Daoy (cell line): ENCODE results near the gene DNM1. TPM values are rescaled to one million over a fixed set of nuclear protein-coding genes. Genes with fewer than 3 reads are reported as not detected.
"Not testable (repeated sequence)": the region's sequence is repeated elsewhere in the genome, so short reads cannot be mapped to it uniquely, and the experiment has no call there.

Experiments
- DNase-seq: peaks from one replicate; pipeline ENCODE4 v3.0.0-alpha.2; 2015; ENCODE audit warnings: low read depth
- total RNA-seq: library from RNA; depleted of rRNA; stranded (reverse); fragments of >200 nt; shearing (Covaris generic); gene quantifications from 2 replicates; pipeline ENCODE4 v1.2.3, GENCODE V29; 2014

Gene DNM1
- total RNA-seq, 1 experiment from 2014 or later: 12.3 TPM

DNA sequence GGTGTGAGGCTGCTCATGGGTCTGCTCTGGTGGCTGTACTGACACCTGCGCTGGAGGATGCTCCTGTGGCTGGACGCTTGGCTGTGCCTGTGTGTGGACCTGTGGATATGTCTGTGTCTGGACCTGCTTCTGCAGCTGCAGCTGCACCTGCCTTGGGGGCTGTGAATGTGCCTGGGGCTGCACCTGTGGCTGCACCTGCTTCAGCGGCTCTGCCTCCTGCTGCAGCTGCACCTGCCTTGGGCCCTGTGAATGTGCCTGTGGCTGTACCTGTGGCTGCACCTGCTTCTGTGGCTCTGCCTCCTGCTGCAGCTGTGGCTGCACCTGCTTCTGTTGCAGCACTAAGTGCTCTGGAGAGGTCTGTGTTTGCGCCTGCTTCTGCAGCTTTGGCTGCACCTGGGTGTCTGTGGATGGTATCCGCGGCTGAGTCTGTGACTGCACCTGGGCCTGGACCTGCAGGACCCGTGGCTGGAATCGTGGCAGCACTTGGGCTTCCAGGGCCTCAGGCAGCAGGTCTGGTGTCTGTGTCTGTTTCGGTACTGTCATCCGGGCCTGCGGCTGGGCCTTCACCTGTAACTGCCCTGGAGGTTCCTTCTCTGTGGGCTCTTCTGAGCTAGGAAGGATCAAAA is 24.3 kb upstream of the DNM1 start:
- DNase-seq: no peak

DNA sequence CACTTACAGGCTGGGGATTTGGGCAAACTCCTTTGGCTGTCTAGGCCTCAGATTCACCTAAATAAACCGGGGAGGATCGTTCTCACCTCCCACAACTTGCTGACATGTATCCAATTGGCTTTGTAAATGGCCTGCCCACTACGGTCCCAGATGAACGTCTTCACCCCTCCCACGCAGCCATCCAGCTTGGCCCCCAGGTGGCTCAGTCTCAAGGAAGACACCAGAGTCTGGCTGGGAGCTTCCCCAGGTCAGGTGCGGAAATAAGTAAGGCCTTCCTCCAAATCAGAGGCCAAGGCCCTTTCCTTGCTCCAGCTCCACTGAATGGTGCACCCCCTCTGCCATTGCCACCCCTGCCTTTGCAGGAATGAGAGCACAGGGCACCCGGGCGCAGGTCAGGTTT is 23.2 kb upstream of the DNM1 start:
- DNase-seq: no peak

DNA sequence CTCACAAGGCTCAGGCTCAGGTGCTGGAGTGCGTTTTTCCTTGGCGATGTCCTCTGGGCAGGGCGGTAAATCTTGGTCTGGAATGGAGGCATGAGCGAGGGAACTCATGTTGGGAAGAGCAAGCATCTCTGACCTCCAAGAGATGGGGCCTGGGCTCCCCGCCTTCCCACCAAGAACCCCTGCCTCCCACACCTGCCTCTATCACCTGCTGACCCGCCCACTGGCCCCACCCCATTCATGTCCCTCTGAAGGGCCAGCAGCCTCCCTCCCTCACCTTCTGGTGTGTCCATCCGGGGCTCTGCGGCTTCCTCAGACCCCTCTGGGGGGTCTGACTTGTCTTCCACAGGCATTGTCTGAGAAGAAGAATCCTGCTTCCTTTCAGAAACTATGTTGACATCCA is 22.7 kb upstream of the DNM1 start:
- DNase-seq: no peak

DNA sequence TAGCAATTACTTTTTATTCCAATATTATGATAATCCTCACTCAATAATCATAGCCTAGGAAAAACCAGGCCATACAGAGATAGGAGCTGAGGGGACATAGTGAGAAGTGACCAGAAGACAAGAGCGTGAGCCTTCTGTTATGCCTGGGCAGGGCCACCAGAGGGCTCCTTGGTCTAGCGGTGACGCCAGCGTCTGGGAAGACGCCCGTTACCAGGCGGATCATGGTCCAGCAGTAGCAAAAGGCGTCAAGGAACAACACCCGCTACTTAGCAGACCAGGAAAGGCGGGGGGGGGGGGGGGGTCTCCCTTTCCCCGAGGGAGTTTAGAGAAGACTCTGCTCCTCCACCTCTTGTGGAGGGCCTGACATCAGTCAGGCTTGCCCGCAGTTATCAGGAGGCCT is 21.7 kb upstream of the DNM1 start:
- DNase-seq: not testable (repeated sequence)

DNA sequence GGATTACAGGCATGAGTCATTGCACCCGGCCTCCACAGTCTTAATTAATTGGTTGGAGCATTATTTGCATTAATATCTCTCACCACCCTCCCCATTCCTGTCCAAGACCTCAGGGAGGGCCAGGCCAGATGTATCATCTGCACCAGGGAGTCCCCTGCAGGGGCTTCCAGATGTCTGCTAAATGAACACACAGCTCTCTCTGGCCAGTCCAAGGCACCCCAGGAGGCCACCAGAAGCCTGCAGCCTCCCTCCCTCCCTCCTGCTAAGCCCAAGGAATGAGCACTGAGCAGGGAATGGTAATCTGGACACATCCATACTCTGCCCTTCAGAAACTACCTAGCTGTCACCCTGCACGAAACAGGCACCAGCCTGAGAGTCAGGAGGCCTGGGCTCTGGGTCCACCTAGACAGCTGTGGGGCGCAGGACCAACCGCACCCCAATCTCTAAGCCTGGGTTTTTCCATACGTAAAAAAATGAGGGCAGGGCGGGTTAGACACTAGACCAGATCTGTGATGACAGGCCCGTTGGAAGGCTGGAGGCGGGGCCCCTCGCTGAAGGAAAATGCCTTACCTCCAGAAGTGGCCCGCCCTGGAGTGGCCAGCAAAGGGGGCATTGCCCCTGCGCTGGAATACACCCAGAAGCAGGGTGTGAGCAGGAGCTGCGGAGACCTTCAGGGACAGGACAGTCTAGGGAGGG is 20.1 kb upstream of the DNM1 start:
- DNase-seq: no peak

DNA sequence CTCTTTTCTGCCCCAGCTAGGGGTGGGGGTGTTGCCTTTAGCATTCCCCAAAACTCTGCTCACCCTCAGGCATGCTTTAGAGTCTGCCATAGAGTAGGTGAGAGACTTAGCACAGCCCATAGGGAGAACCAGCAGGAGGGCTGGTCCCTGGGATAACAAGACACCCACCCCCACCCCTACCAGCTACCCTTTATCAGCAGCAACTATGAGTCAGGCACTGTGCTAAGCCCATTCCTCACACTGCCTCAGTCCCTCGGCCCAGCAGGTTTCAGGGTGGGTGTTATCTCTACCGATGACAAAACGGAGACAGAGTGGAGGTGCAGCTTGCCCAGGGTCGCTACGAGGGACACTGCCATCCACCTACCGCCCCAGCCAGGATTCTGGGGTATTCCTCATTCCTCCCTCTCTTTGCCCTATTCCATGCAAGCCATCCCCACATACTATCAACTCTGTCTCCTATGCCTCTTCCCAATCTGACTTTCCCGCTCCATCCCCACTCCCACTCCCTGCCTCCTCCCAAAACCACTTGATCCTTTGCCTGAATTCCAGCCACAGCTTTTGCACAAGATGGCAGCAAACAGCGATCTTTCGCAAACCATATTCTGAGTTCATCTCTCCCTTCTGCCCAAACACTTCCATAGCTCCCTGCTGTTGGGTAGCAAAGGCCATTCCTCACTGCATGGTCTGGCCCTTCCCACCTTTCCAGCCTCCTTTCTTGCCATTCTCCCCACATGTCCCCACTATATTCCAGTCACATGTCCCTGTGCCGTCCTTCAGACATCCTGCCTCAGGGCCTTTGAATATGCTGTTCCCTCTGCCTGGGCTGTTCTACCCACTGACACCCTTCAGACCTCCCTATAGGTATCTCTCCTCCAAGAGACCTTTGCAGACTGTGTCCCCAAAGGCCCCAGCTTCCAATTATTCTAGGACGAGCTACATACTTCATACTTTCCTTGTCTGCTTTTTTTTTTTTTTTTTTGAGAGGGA is 16.9 kb upstream of the DNM1 start:
- no peak for DNase-seq

DNA sequence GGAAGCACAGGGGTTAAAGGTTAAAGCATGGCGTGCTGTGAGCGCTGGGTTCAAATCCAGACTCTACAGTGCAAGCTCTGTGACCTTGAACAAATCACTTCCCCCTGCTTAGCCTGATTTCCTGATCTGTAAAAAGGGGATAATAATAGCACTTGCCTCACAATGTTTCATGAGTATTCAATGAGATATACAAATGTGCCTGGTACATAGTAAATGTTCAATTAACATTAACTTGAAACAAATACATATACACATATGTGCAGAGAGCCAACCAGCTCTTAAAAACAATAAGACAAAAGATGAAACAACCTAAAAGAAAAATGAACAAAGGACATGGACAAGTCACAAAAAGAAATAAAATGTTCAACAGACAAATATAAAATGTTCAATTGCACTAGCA is 15.8 kb upstream of the DNM1 start:
- DNase-seq: no peak

DNA sequence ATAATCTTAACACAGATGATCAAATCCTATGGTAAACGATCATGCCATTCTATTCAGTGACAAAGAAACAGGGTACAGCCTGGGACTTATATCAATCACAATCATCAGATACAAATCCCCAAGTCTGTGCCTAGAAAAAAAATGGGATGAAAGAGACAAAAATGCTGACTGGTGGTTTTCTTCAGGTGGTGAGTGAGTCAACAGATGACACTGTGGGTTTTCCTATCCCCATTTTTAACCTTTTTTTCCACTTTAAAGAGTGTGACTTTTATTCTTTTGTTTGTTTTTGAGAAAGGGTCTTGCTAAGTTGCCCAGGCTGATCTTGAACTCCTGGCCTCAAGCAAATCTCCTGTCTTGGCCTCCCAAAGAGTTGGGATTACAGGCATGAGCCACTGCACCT is 15.0 kb upstream of the DNM1 start:
- DNase-seq: no peak

DNA sequence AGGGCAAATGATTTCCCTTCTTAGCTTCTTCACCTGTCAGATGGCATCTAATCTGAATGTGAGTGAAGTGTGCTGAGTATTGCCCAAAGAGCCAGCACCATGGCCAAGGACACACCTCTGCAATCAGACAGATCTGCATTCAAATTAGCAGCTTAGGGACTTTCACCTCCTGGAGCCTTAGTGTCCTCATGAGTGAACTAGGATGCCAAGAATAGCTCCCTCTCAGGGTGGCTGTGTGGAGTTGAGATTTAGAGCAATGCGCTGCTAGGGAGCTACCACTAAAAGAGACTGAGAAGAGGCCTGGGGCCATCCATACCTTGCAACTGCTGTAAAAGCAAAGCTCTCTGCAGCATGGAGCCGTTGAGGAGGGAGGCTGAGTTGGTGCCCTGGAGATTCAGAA is 13.2 kb upstream of the DNM1 start:
- no peak for DNase-seq

DNA sequence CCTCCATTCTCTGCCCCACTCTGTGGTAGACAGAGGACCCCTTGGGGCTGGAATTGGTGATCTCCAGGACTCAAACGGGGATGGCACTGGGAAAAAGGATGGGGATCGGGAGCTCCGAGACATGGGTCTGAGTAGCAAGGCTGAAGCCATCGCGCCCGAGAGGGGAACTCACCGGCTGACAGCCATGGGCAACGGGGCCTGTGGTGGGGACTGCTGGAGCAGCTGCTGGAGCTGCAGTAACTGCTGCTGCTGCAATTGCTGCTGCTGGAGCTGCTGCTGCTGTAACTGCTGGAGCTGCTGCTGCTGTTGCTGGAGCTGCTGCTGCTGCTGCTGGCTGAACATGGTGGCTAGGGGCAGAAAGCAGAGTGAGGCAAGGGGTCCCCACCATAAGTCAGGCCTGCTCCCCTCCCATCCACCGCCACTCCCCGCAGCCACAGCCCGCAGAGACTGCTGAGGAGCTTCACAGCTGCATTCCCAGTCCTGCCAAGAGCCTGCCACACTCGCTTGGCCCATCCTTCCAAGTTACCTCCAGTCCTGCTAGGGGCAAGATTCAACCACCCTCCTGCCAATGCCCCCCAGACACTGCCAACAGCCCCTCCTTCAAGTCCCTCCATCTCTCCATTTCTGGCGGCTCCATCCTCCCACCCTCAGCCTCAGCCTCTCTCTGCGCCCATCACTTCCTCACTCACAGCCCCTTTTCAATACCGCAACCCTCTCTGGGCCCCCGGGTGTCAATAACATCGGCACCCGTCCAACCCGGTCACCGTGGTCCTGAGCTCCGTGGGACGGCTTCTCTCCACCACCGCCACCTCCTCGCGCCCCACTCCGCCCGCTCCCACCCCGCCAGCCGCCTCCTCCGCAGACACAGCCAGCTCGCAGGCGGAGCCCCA is 12.4 kb upstream of the DNM1 start:
- DNase-seq: no peak

DNA sequence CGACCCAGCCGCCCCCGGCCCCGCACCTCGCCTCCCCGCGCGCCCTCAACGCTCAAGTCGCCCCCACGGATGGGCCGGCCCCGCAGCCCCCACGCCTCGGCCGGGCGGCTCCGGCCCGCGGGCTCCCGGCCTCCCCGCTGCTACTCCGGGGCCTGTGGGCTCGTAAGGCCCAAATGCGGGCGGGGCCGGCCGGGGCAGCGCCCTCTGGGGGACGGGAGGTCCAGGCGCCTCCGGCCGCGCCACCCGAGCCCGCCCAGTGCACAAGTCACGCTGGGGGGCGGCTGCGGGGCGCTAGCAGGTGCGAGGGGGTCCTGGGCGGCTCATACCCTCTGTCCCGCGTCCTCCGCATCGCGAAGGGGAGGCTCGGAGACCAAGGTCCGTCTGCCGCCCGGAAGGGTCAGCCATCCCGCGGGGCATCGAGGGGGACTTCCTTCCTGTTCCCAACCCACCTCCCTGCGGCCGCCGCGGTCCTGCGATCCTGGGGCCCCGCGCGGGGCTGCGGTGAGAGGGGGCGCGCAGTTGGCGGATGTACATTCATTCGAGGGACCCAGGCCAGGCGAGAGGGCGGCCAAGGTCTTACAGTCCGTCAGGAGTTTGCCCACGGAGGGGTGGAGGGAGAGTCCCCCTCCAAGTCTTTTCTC is 11.7 kb upstream of the DNM1 start, which contains the start of gene CIZ1:
Gene CIZ1, minus strand, starts transcription at position 167 of the 641 bp plus-strand sequence. CDS start 715 bp downstream, outside the sequence.
- DNase-seq: peak; percentile 89

DNA sequence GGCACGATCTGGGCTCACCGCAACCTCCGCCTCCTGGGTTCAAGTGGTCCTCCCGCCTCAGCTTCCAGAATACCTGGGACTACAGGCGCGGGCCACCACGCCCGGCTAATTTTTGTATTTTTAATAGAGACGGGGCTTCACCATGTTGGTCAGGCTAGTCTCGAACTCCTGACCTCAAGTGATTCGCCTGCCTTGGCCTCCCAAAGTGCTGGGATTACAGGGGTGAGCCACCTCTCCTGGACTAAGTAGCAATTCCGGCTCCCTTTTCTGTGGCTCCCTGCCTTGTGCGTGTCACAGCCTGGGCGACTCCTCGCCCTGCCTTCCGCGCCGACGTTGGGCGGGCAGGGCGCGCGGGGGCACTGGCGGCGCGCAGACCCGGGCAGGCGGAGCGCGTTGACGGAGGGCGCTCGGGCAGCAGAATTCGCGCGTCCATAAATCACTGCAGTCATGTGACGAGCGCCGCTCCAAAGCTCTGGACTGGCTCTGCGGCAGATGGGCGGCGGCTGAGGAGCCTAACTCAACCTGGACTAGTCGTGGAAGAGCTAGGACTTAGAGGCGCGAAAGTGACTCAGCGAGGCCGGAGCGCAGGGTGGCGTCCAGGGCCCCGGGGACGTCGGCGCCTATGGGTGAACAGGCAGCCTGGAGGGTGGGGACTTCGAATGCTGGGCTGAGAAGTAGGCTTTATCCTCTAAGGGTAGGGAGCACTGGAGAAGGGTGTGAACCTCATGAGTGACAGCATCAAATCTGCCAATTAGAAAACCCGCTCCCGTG is 10.4 kb upstream of the DNM1 start:
- DNase-seq: peak; percentile 89

DNA sequence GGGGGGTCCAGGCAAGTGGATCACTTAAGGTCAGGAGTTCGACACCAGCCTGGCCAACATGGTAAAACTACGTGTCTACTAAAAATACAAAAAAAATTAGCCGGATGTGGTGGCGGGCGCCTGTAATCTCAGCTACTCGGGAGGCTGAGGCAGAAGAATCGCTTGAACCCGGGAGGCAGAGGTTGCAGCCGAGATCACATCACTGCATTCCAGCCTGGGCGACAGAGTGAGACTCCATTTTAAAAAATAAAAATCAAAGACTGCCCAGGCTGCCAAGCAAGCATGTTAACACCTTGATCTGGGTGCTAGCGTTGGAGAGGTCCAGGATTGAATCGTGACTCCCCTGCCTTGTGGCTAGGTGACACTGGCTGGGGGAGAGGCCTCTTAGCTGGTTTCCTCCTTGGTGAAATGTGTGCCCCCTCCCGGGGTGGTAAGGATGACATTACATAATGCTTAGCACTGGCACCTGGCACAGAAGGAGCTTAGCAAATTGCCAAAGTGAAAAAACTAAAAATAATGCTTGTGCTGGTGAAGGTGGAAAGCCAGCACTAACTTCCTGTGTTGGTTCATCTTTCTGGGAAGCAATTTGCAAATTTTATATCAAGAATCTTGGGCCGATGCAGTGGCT is 9.6 kb upstream of the DNM1 start:
- DNase-seq: no peak

DNA sequence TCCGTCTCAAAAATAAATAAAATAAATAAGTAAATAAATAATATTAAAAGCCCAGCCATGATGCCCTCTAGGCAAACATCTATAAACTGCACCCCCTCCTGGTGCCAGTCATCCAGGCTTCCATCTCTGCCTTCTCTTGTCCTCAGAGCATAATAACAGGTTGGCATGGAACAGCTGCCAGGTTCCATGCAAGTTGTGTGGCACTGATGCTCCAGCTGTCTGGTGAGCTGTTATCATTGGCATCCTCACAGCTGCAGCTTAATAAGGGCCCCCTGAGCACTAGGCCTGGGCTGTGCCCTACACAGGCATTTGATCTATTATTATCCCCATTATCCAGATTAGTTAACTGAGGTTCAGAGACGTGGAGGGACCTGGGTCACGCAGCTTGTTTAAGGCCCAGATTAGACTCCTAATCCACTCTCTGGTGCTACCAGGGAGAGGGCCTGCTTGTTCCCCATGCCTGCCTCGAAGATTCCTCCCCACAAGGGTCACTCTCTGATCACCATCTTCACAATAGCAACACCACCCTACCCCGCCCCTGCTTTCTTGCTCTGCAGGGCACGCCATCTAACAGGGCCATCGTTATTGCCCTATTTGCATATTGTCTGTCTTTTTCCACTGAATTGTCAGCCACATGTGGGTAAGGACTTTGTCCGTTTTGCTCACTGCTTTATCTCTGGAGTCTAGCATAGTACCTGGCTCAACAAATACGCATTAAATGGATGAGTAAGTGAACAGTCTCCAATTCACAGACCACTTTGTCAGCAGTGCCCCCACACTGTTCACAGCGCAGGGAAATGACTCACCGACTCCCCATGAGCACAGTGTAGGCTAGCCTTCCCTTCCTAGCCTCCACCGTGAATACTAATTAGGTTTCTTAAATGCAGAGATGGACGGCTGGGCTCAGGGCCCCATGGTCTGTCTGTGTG is 1.5 kb upstream of the DNM1 start:
- peak; percentile 81 for DNase-seq

DNA sequence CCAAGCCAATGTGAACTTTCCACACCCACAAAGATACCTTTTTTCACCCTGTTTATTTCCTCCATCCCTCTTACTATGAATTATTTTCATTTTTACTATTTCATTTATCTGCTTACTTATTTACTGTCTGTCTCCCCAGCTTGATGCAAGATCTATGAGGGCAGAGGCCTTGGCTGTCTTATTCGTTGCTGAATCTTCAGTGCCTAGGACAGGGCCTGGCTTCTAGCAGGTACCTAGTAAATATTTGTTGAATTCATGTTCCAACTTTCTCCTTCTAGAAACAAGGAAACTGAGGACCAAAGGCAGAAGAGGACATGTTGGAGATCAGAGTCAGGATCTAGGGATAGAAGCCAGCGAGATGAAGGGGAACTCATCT is 543 bp upstream of the DNM1 start:
- DNase-seq: no peak

DNA sequence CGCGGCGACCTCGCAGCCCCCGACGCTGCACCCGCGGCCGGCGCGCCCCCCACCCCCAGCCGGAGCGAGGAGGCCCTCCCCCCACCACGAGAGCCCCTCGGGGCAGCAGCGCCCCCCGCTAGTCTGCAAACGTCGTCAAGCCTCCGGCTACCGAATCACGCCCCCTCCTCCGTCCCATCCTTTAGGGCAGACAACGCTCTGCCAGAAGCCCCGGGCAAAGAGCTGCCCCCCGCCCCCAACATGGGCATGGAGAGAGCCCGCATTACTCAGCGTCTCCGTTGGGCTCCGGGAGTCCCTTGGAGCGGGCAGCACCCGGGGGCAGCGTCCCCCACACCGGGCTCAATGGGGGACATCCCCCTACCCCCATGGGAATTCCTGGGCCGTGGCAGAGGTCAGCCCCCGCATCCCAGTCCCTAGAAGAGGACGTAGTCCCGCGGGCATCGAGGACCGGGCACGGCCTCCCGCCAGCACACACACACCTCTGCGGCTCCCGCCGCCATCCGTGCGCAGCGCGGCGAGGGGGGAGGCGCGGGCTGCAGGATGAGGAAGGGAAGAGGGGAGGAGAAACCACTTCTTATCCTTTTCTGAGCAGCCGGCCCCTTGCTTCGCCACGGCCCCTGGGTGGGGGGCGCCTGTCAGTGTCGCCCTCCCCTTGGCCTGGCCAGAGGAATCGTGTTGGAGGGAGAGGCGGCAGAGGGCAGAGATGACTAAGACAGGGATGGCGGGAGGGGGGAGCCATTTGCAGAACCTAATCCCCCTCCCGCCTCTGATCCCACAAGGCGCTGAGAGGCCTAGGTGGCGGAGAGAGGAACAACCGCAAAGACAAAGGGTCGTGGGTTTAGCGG is 750 bp downstream of the DNM1 start:
- peak; percentile 75 for DNase-seq

DNA sequence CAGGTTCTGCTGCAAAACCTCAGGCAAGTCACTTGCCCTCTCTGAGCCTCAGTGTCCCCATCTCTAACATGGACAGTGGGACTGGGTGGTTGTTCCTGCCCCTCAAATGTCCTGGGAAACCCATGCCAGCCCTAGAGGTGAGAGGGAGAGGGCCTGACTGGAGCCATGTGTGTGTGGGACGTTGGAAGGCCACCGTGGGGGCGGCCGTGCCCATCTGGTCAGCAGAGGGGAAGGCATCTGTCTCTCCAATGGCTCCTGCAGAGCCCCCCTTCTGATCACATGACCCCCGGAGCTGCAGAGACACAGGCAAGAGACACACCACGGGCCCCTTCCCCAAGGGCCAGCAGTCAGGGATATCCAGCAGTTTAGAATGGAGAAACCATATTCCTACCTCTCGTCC is 1.7 kb downstream of the DNM1 start:
- no peak for DNase-seq
